Mesenchymal stem cell (in vitro differentiated cells and primary cell): ENCODE results near the gene MYMX.

ENCODE experiments used
- DNase-seq: peaks from one replicate; pipeline ENCODE4 v3.0.0-alpha.2; 2013
- H2AFZ ChIP-seq: one replicate; pipeline ENCODE4 v1.6.1; 2013; ENCODE audit warnings: low read depth, mild to moderate bottlenecking, control low read depth, inconsistent platforms, low read length, moderate library complexity
- H2AK5ac ChIP-seq: 2 replicates; pipeline ENCODE4 v1.6.1; 2013; ENCODE audit warnings: low read length, moderate library complexity, mild to moderate bottlenecking, inconsistent platforms; ENCODE audit not compliant: severe bottlenecking
- H2BK120ac ChIP-seq: one replicate; pipeline ENCODE4 v1.6.1; 2013; ENCODE audit warnings: low read depth, mild to moderate bottlenecking, inconsistent platforms, low read length, moderate library complexity
- H2BK12ac ChIP-seq, 2 experiments: one replicate each; pipeline ENCODE4 v1.6.1; 2013; ENCODE audit warnings: inconsistent platforms in 2 of 2, low read length in 2 of 2, mild to moderate bottlenecking in 2 of 2, moderate library complexity in 2 of 2, control low read depth in 1 of 2
- H2BK15ac ChIP-seq: one replicate; pipeline ENCODE4 v1.6.1; 2013; ENCODE audit warnings: mild to moderate bottlenecking, low read depth, inconsistent platforms; ENCODE audit not compliant: poor library complexity, severe bottlenecking
- H2BK5ac ChIP-seq: 2 replicates; pipeline ENCODE4 v1.6.1; 2013; ENCODE audit warnings: low read depth, mild to moderate bottlenecking, low read length, control low read depth, inconsistent platforms; ENCODE audit not compliant: poor library complexity, severe bottlenecking
- H3K14ac ChIP-seq, 2 experiments: one replicate each; pipeline ENCODE4 v1.6.1; 2013; ENCODE audit warnings: inconsistent platforms in 2 of 2, low read length in 2 of 2, control low read depth in 1 of 2, mild to moderate bottlenecking in 1 of 2, moderate library complexity in 1 of 2
- H3K18ac ChIP-seq, 2 experiments: one replicate each; pipeline ENCODE4 v1.6.1; 2013; ENCODE audit warnings: inconsistent platforms in 2 of 2, low read length in 2 of 2, control low read depth in 1 of 2, low read depth in 1 of 2, mild to moderate bottlenecking in 1 of 2
- H3K23ac ChIP-seq, 2 experiments: one replicate each; pipeline ENCODE4 v1.6.1; 2013; ENCODE audit warnings: inconsistent platforms in 2 of 2, low read length in 2 of 2, mild to moderate bottlenecking in 2 of 2, moderate library complexity in 2 of 2, control low read depth in 1 of 2
- H3K27ac ChIP-seq: 2 replicates; pipeline ENCODE4 v1.5.1; 2013; ENCODE audit warnings: mild to moderate bottlenecking, moderate library complexity, low read length, control low read depth, inconsistent platforms; ENCODE audit not compliant: poor library complexity, severe bottlenecking
- H3K27me3 ChIP-seq, 2 experiments: 2 replicates each; pipeline versions ENCODE4 v1.6.1 to v1.7.0; 2013; ENCODE audit warnings: low read length in 2 of 2, mild to moderate bottlenecking in 2 of 2, moderate library complexity in 2 of 2, control low read depth in 1 of 2, inconsistent platforms in 1 of 2; ENCODE audit not compliant: control insufficient read depth in 1 of 2, insufficient read depth in 1 of 2
- H3K36me3 ChIP-seq, 2 experiments: 2 replicates each; pipeline versions ENCODE4 v1.6.1 to v1.7.0; 2013; ENCODE audit warnings: low read length in 2 of 2, control low read depth in 1 of 2, inconsistent platforms in 1 of 2, low read depth in 1 of 2, mild to moderate bottlenecking in 1 of 2; ENCODE audit not compliant: insufficient read depth in 2 of 2, control insufficient read depth in 1 of 2
- H3K4ac ChIP-seq, 2 experiments: one replicate each; pipeline ENCODE4 v1.6.1; 2013; ENCODE audit warnings: inconsistent platforms in 2 of 2, low read length in 2 of 2, mild to moderate bottlenecking in 2 of 2, moderate library complexity in 2 of 2, control low read depth in 1 of 2, low read depth in 1 of 2
- H3K4me1 ChIP-seq: 2 replicates; pipeline ENCODE4 v1.6.1; 2013; ENCODE audit warnings: low read depth, low read length, control low read depth; ENCODE audit not compliant: control insufficient read depth, insufficient read depth
- H3K4me2 ChIP-seq: 2 replicates; pipeline ENCODE4 v1.6.1; 2013; ENCODE audit warnings: low read length, mild to moderate bottlenecking, inconsistent platforms; ENCODE audit not compliant: poor library complexity, severe bottlenecking
- H3K4me3 ChIP-seq, 2 experiments: 2 replicates each; pipeline versions ENCODE4 v1.5.1 to v1.7.0; 2013; ENCODE audit warnings: low read length in 2 of 2, mild to moderate bottlenecking in 2 of 2, control low read depth in 1 of 2, low read depth in 1 of 2; ENCODE audit not compliant: insufficient read depth in 1 of 2
- H3K79me1 ChIP-seq: replicated peaks from 2 replicates; pipeline ENCODE4 v1.6.1; 2013; ENCODE audit warnings: mild to moderate bottlenecking, control low read depth, low read length, inconsistent platforms; ENCODE audit not compliant: poor library complexity, severe bottlenecking
- H3K9ac ChIP-seq: 2 replicates; pipeline ENCODE4 v1.7.0; 2013; ENCODE audit warnings: mild to moderate bottlenecking, low read length, moderate library complexity
- H3K9me3 ChIP-seq: 2 replicates; pipeline ENCODE4 v1.7.0; 2013; ENCODE audit warnings: mild to moderate bottlenecking, low read length; ENCODE audit not compliant: control insufficient read depth
- H4K8ac ChIP-seq: one replicate; pipeline ENCODE4 v1.6.1; 2013; ENCODE audit warnings: inconsistent platforms, mild to moderate bottlenecking, low read length, moderate library complexity
- H4K91ac ChIP-seq: one replicate; pipeline ENCODE4 v1.6.1; 2013; ENCODE audit warnings: mild to moderate bottlenecking, low read length, inconsistent platforms
- WGBS: methylation state at CpG from one replicate; pipeline ENCODE4 v1.1.7; 2013; ENCODE audit warnings: mixed read lengths; 5-methylcytosine and 5-hydroxymethylcytosine counted together

MYMX gene

DNA sequence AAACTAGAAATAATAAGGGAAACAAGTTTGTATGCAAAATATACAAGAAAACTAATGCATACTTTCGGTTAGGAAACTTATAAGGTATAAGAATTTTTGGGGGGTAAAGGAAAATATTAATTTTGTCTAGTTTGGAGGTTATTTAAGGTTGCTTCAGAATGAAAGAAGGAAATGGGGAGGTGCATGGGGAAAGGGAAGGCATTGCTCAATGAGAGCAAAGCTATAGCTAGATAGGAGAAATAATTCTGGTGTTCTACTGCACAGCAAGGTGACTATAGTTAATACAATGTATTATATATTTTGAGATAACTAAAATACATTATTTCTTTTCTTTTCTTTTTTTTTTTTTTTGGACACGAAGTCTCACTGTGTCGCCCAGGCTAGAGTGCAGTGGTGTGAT, 5.4 kb upstream of the MYMX start:
- WGBS, result 81% methylated on average over 3 of the region's 3 CpGs

DNA sequence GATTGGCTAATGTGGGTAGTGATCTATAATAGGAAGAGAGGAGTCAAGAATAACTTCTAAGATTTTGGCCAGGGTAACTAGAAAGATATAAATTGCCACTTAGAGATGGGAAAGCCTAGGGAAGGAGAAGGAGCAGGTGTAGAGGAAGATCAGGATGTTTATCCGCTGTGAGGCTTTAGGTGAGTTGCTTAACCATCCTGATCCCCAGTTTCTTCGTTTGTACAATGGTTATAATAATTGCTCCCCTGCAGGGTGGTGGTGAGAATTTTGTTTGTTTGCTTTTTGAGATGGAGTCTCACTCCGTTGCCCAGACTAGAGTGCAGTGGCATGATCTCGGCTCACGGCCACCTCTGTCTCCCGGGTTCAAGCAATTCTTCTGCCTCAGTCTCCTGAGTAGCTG, 2.4 kb upstream of the MYMX start:
- Histone ChIP-seq H2BK5ac (no peak overlapping the region), H3K79me1 (peaks cover 1% of the 10 kb centered on the region), H2AFZ (no peak overlapping the region), H2BK15ac (no peak overlapping the region), H3K36me3 (no peaks in the 10 kb centered on the region), H3K27me3 (peaks cover 0 to 3% of the 10 kb centered on the region in 2 experiments), H2BK12ac (no peak overlapping the region), H4K8ac (no peak overlapping the region), H3K4me1 (peaks cover 19% of the 10 kb centered on the region), H3K4ac (no peak overlapping the region), H2AK5ac (no peak overlapping the region), H3K23ac (no peak overlapping the region), H3K14ac (no peak overlapping the region), H4K91ac (no peak overlapping the region), H3K4me3 (no peak overlapping the region), H3K9me3 (no peaks in the 10 kb centered on the region), H3K27ac (no peak overlapping the region), H3K4me2 (no peak overlapping the region), H3K18ac (no peak overlapping the region), H2BK120ac (no peak overlapping the region), H3K9ac (no peak overlapping the region)
- DNase-seq, result no peak
- WGBS, result 93% methylated on average over 6 of the region's 6 CpGs

More for the DNA sequence above, 5.4 kb upstream of the MYMX start:
- Histone ChIP-seq H3K4me1 (no peaks in the 10 kb centered on the region), H3K9me3 (no peaks in the 10 kb centered on the region), H3K14ac (no peak overlapping the region), H3K9ac (no peak overlapping the region), H4K8ac (no peak overlapping the region), H3K23ac (no peak overlapping the region), H3K27ac (no peak overlapping the region), H2BK120ac (no peak overlapping the region), H3K4me3 (no peak overlapping the region), H4K91ac (no peak overlapping the region), H2BK5ac (no peak overlapping the region), H2BK15ac (no peak overlapping the region), H3K79me1 (no peaks in the 10 kb centered on the region), H3K4ac (no peak overlapping the region), H2BK12ac (no peak overlapping the region), H3K18ac (no peak overlapping the region), H3K4me2 (no peak overlapping the region), H2AFZ (no peak overlapping the region), H2AK5ac (no peak overlapping the region), H3K36me3 (no peaks in the 10 kb centered on the region), H3K27me3 (peaks cover 0 to 3% of the 10 kb centered on the region in 2 experiments)
- DNase-seq, result no peak

DNA sequence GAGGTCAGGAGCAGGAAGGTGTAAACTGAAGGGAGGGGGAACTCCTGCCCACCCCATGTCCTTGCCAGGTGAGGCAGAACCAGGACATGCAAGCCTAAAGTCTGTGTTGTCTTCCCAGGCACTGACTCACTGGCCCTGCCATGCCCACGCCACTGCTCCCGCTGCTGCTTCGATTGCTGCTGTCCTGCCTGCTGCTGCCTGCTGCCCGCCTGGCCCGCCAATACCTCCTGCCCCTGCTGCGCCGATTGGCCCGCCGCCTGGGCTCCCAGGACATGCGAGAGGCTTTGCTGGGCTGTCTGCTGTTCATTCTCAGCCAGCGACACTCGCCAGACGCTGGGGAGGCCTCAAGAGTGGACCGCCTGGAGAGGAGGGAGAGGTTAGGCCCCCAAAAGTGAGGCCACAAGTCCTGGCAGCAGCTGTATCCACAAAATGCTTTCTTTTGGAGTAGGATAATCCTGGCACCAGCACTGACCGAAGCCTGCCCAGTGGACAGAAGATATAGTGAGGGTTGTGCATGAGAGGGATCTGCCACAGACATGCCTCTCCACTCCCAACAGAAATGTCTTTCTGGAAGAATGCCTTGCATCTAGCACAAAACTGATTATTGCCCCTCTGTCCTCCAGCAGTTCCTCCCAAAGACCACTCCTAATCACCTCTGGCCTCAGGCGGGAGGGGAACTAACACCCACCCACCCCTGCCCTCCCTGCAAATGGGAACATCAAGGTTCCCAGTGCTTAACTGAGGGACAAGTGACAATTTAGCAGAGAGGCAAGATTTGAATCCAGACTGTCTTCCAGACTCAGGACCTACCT, 812 bp downstream of the MYMX start:
- Histone ChIP-seq H3K79me1 (peaks cover 1% of the 10 kb centered on the region), H2BK12ac (peak overlapping the region; percentile 49 to 66), H2BK15ac (no peak overlapping the region), H2BK120ac (no peak overlapping the region), H3K4me1 (peaks cover 35% of the 10 kb centered on the region), H3K4me2 (no peak overlapping the region), H3K9ac (no peak overlapping the region), H3K14ac (peak overlapping the region in 1 of 2 experiments; percentile 41), H3K18ac (peak overlapping the region; percentile 11 to 82), H3K36me3 (no peaks in the 10 kb centered on the region), H3K9me3 (no peaks in the 10 kb centered on the region), H2AFZ (no peak overlapping the region), H3K23ac (no peak overlapping the region), H4K8ac (peak overlapping the region; percentile 66), H2BK5ac (no peak overlapping the region), H2AK5ac (peak overlapping the region; percentile 12), H3K4ac (peak overlapping the region in 1 of 2 experiments; percentile 32), H3K27ac (no peak overlapping the region), H3K4me3 (no peak overlapping the region), H3K27me3 (peaks cover 0 to 3% of the 10 kb centered on the region in 2 experiments), H4K91ac (peak overlapping the region; percentile 64)
- WGBS, result 73% methylated on average over 16 of the region's 16 CpGs
- DNase-seq, result no peak

DNA sequence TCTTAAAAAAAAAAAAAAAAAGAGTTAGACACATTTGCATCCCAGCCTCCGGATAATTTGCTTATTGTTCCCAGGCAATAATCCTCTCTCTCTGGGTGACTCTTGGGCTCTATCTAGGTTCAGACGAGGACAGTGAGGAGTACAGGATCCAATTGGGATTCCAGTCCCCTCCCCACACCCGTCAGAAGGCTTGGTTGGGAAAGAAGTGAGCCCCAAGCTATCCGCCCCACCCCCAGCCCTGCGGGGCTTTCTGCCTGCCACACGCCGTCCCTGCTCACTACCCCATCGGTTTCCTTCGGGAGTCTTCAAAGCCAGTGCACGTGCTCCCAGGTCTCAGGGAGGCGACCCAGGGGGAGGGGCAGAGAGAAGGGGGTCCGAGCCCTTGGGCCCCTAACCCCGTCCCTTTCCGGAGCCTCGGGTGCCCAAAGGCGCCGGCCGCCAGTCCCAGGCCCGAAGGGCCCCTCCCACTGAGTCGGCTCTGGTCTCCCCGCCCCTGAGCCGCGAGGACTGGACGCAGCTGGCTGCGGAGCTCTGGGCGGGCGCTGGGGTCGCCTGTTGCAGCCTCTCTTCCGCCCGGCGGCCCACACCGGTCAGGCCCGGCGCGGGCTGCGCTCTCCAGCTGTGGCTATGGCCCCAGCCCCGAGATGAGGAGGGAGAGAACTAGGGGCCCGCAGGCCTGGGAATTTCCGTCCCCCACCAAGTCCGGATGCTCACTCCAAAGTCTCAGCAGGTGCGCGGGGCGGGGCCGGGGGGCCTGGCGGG, 2.5 kb downstream of the MYMX start:
- Histone ChIP-seq H3K79me1 (peaks cover 4% of the 10 kb centered on the region), H2AK5ac (no peak overlapping the region), H3K23ac (no peak overlapping the region), H3K18ac (peak overlapping the region; percentile 84 to 96), H2BK15ac (peak overlapping the region; percentile 71), H3K14ac (no peak overlapping the region), H3K27me3 (peaks cover 0 to 3% of the 10 kb centered on the region in 2 experiments), H3K4me2 (peak overlapping the region; percentile 96), H3K9me3 (no peaks in the 10 kb centered on the region), H3K4me1 (peaks cover 46% of the 10 kb centered on the region), H4K8ac (peak overlapping the region; percentile 79), H4K91ac (no peak overlapping the region), H2BK12ac (peak overlapping the region; percentile 15 to 88), H2BK120ac (peak overlapping the region; percentile 73), H3K36me3 (no peaks in the 10 kb centered on the region), H2AFZ (no peak overlapping the region), H3K4me3 (peak overlapping the region; percentile 62 to 73), H2BK5ac (peak overlapping the region; percentile 66), H3K4ac (peak overlapping the region in 1 of 2 experiments; percentile 49), H3K9ac (peak overlapping the region; percentile 79), H3K27ac (peak overlapping the region; percentile 84)
- WGBS, result 2% methylated on average over 36 of the region's 45 CpGs
- DNase-seq, result peak; percentile 87
